ENCODE measurements around the gene PARD3.

PARD3 gene

GRCh38 chr10:34734918-34735317, 80.2 kb downstream of the PARD3 start:
- Histone ChIP-seq H3K9me3 (ENCODE audit: control insufficient read depth in 1 of 2, low read length in 2 of 2) (no peaks in the 10 kb centered on the region), H3K27ac (ENCODE audit: low read depth, low read length) (no peak overlapping the region), H3K4me3 (ENCODE audit: low read depth in 1 of 2, low read length in 2 of 2) (no peak overlapping the region), H3K4me1 (ENCODE audit: control insufficient read depth in 1 of 2, insufficient read depth in 2 of 2, low read length in 2 of 2) (peaks cover 22 to 23% of the 10 kb centered on the region in 2 donors), H3K36me3 (ENCODE audit: control insufficient read depth in 1 of 2, insufficient read depth in 2 of 2, low read length in 2 of 2) (no peaks in the 10 kb centered on the region), H3K27me3 (ENCODE audit: control insufficient read depth in 1 of 2, insufficient read depth in 2 of 2, low read length in 2 of 2) (no peaks in the 10 kb centered on the region), H3K9ac (ENCODE audit: low read depth in 1 of 2, low read length in 2 of 2) (no peak overlapping the region)

GRCh38 chr10:34732926-34733325, 82.2 kb downstream of the PARD3 start:
- Histone ChIP-seq H3K4me1 (ENCODE audit: control insufficient read depth in 1 of 2, insufficient read depth in 2 of 2, low read length in 2 of 2) (peaks cover 16 to 17% of the 10 kb centered on the region in 2 donors), H3K27ac (ENCODE audit: low read depth, low read length) (no peak overlapping the region), H3K27me3 (ENCODE audit: control insufficient read depth in 1 of 2, insufficient read depth in 2 of 2, low read length in 2 of 2) (no peaks in the 10 kb centered on the region), H3K36me3 (ENCODE audit: control insufficient read depth in 1 of 2, insufficient read depth in 2 of 2, low read length in 2 of 2) (no peaks in the 10 kb centered on the region), H3K4me3 (ENCODE audit: low read depth in 1 of 2, low read length in 2 of 2) (no peak overlapping the region), H3K9me3 (ENCODE audit: control insufficient read depth in 1 of 2, low read length in 2 of 2) (no peaks in the 10 kb centered on the region), H3K9ac (ENCODE audit: low read depth in 1 of 2, low read length in 2 of 2) (no peak overlapping the region)

GRCh38 chr10:34731885-34732701, 83.0 kb downstream of the PARD3 start:
- H3K27me3 ChIP-seq (ENCODE audit: control insufficient read depth in 1 of 2, insufficient read depth in 2 of 2, low read length in 2 of 2) = no peaks in the 10 kb centered on the region
- H3K9ac ChIP-seq (ENCODE audit: low read depth in 1 of 2, low read length in 2 of 2) = no peak overlapping the region
- no peak overlapping the region for H3K4me3 ChIP-seq (ENCODE audit: low read depth in 1 of 2, low read length in 2 of 2)
- no peaks in the 10 kb centered on the region for H3K36me3 ChIP-seq (ENCODE audit: control insufficient read depth in 1 of 2, insufficient read depth in 2 of 2, low read length in 2 of 2)
- no peak overlapping the region for H3K27ac ChIP-seq (ENCODE audit: low read depth, low read length)
- H3K4me1 ChIP-seq (ENCODE audit: control insufficient read depth in 1 of 2, insufficient read depth in 2 of 2, low read length in 2 of 2) = peaks cover 9 to 11% of the 10 kb centered on the region in 2 donors
- H3K9me3 ChIP-seq (ENCODE audit: control insufficient read depth in 1 of 2, low read length in 2 of 2) = no peaks in the 10 kb centered on the region

- H3K9ac ChIP-seq (ENCODE audit: low read depth in 1 of 2, low read length in 2 of 2) = no peak overlapping the region
- no peaks in the 10 kb centered on the region for H3K9me3 ChIP-seq (ENCODE audit: control insufficient read depth in 1 of 2, low read length in 2 of 2)
- H3K27ac ChIP-seq (ENCODE audit: low read depth, low read length) = no peak overlapping the region
- no peaks in the 10 kb centered on the region for H3K27me3 ChIP-seq (ENCODE audit: control insufficient read depth in 1 of 2, insufficient read depth in 2 of 2, low read length in 2 of 2)
- H3K36me3 ChIP-seq (ENCODE audit: control insufficient read depth in 1 of 2, insufficient read depth in 2 of 2, low read length in 2 of 2) = no peaks in the 10 kb centered on the region
- H3K4me3 ChIP-seq (ENCODE audit: low read depth in 1 of 2, low read length in 2 of 2) = no peak overlapping the region
- H3K4me1 ChIP-seq (ENCODE audit: control insufficient read depth in 1 of 2, insufficient read depth in 2 of 2, low read length in 2 of 2) = peaks cover 5 to 11% of the 10 kb centered on the region in 2 donors
Measured at GRCh38 chr10:34731213-34731612, 83.9 kb downstream of the PARD3 start.

- Histone ChIP-seq H3K27ac (ENCODE audit: low read depth, low read length) (no peak overlapping the region), H3K36me3 (ENCODE audit: control insufficient read depth in 1 of 2, insufficient read depth in 2 of 2, low read length in 2 of 2) (no peaks in the 10 kb centered on the region), H3K9ac (ENCODE audit: low read depth in 1 of 2, low read length in 2 of 2) (no peak overlapping the region), H3K4me1 (ENCODE audit: control insufficient read depth in 1 of 2, insufficient read depth in 2 of 2, low read length in 2 of 2) (peaks cover 5 to 11% of the 10 kb centered on the region in 2 donors), H3K9me3 (ENCODE audit: control insufficient read depth in 1 of 2, low read length in 2 of 2) (no peaks in the 10 kb centered on the region), H3K4me3 (ENCODE audit: low read depth in 1 of 2, low read length in 2 of 2) (no peak overlapping the region), H3K27me3 (ENCODE audit: control insufficient read depth in 1 of 2, insufficient read depth in 2 of 2, low read length in 2 of 2) (no peaks in the 10 kb centered on the region)
Measured at GRCh38 chr10:34730726-34731125, 84.4 kb downstream of the PARD3 start.

GRCh38 chr10:34729619-34730018, 85.5 kb downstream of the PARD3 start:
- Histone ChIP-seq H3K27me3 (ENCODE audit: control insufficient read depth in 1 of 2, insufficient read depth in 2 of 2, low read length in 2 of 2) (no peaks in the 10 kb centered on the region), H3K36me3 (ENCODE audit: control insufficient read depth in 1 of 2, insufficient read depth in 2 of 2, low read length in 2 of 2) (no peaks in the 10 kb centered on the region), H3K4me3 (ENCODE audit: low read depth in 1 of 2, low read length in 2 of 2) (no peak overlapping the region), H3K27ac (ENCODE audit: low read depth, low read length) (no peak overlapping the region), H3K9ac (ENCODE audit: low read depth in 1 of 2, low read length in 2 of 2) (no peak overlapping the region), H3K4me1 (ENCODE audit: control insufficient read depth in 1 of 2, insufficient read depth in 2 of 2, low read length in 2 of 2) (peaks cover 5 to 11% of the 10 kb centered on the region in 2 donors), H3K9me3 (ENCODE audit: control insufficient read depth in 1 of 2, low read length in 2 of 2) (no peaks in the 10 kb centered on the region)

GRCh38 chr10:34728361-34728760, 86.7 kb downstream of the PARD3 start:
- H3K27ac ChIP-seq (ENCODE audit: low read depth, low read length) = no peak overlapping the region
- H3K9me3 ChIP-seq (ENCODE audit: control insufficient read depth in 1 of 2, low read length in 2 of 2) = no peaks in the 10 kb centered on the region
- H3K4me3 ChIP-seq (ENCODE audit: low read depth in 1 of 2, low read length in 2 of 2) = no peak overlapping the region
- peaks cover 8 to 9% of the 10 kb centered on the region in 2 donors for H3K4me1 ChIP-seq (ENCODE audit: control insufficient read depth in 1 of 2, insufficient read depth in 2 of 2, low read length in 2 of 2)
- no peaks in the 10 kb centered on the region for H3K27me3 ChIP-seq (ENCODE audit: control insufficient read depth in 1 of 2, insufficient read depth in 2 of 2, low read length in 2 of 2)
- H3K9ac ChIP-seq (ENCODE audit: low read depth in 1 of 2, low read length in 2 of 2) = no peak overlapping the region
- no peaks in the 10 kb centered on the region for H3K36me3 ChIP-seq (ENCODE audit: control insufficient read depth in 1 of 2, insufficient read depth in 2 of 2, low read length in 2 of 2)

GRCh38 chr10:34727595-34728033, 87.5 kb downstream of the PARD3 start:
- Histone ChIP-seq H3K4me3 (ENCODE audit: low read depth in 1 of 2, low read length in 2 of 2) (no peak overlapping the region), H3K9ac (ENCODE audit: low read depth in 1 of 2, low read length in 2 of 2) (no peak overlapping the region), H3K27me3 (ENCODE audit: control insufficient read depth in 1 of 2, insufficient read depth in 2 of 2, low read length in 2 of 2) (no peaks in the 10 kb centered on the region), H3K36me3 (ENCODE audit: control insufficient read depth in 1 of 2, insufficient read depth in 2 of 2, low read length in 2 of 2) (no peaks in the 10 kb centered on the region), H3K4me1 (ENCODE audit: control insufficient read depth in 1 of 2, insufficient read depth in 2 of 2, low read length in 2 of 2) (peaks cover 4 to 6% of the 10 kb centered on the region in 2 donors), H3K9me3 (ENCODE audit: control insufficient read depth in 1 of 2, low read length in 2 of 2) (no peaks in the 10 kb centered on the region), H3K27ac (ENCODE audit: low read depth, low read length) (no peak overlapping the region)

GRCh38 chr10:34726862-34727261, 88.2 kb downstream of the PARD3 start:
- no peaks in the 10 kb centered on the region for H3K36me3 ChIP-seq (ENCODE audit: control insufficient read depth in 1 of 2, insufficient read depth in 2 of 2, low read length in 2 of 2)
- no peaks in the 10 kb centered on the region for H3K27me3 ChIP-seq (ENCODE audit: control insufficient read depth in 1 of 2, insufficient read depth in 2 of 2, low read length in 2 of 2)
- H3K27ac ChIP-seq (ENCODE audit: low read depth, low read length) = no peak overlapping the region
- peaks cover 0 to 4% of the 10 kb centered on the region in 2 donors for H3K4me1 ChIP-seq (ENCODE audit: control insufficient read depth in 1 of 2, insufficient read depth in 2 of 2, low read length in 2 of 2)
- H3K4me3 ChIP-seq (ENCODE audit: low read depth in 1 of 2, low read length in 2 of 2) = no peak overlapping the region
- no peaks in the 10 kb centered on the region for H3K9me3 ChIP-seq (ENCODE audit: control insufficient read depth in 1 of 2, low read length in 2 of 2)
- H3K9ac ChIP-seq (ENCODE audit: low read depth in 1 of 2, low read length in 2 of 2) = no peak overlapping the region

GRCh38 chr10:34723750-34724149, 91.3 kb downstream of the PARD3 start:
- Histone ChIP-seq H3K9ac (ENCODE audit: low read depth in 1 of 2, low read length in 2 of 2) (no peak overlapping the region), H3K27me3 (ENCODE audit: control insufficient read depth in 1 of 2, insufficient read depth in 2 of 2, low read length in 2 of 2) (no peaks in the 10 kb centered on the region), H3K4me3 (ENCODE audit: low read depth in 1 of 2, low read length in 2 of 2) (peak overlapping the region; percentile 33 to 53), H3K36me3 (ENCODE audit: control insufficient read depth in 1 of 2, insufficient read depth in 2 of 2, low read length in 2 of 2) (no peaks in the 10 kb centered on the region), H3K4me1 (ENCODE audit: control insufficient read depth in 1 of 2, insufficient read depth in 2 of 2, low read length in 2 of 2) (peaks cover 0 to 4% of the 10 kb centered on the region in 2 donors), H3K27ac (ENCODE audit: low read depth, low read length) (no peak overlapping the region), H3K9me3 (ENCODE audit: control insufficient read depth in 1 of 2, low read length in 2 of 2) (no peaks in the 10 kb centered on the region)

Measured in duodenal mucosa (tissue), 2 donors.